HepG2 (cell line): ENCODE measurements around the gene ING5. TPM values are rescaled to one million over a fixed set of nuclear protein-coding genes. Genes with fewer than 3 reads are reported as not detected.

ENCODE experiments used
- HOXA5 ChIP-seq: sonication (generic); formaldehyde crosslinking; IDR thresholded peaks from 2 replicates; pipeline ENCODE4 v1.4.0; 2020; ENCODE audit warnings: missing genetic modification reagents
- KDM3A ChIP-seq: IDR thresholded peaks from 2 replicates; pipeline ENCODE4 v1.6.1; 2018; ENCODE audit warnings: low read depth, missing compliant biosample characterization
- MAFG ChIP-seq: sonication (generic); formaldehyde crosslinking; IDR thresholded peaks from 2 replicates; pipeline ENCODE4 v1.5.1; 2020; ENCODE audit warnings: mild to moderate bottlenecking, missing genetic modification reagents
- MATR3 ChIP-seq: sonication (generic); formaldehyde crosslinking; IDR thresholded peaks from 2 replicates; pipeline ENCODE4 v1.4.0; 2020; ENCODE audit warnings: missing genetic modification reagents
- SALL2 ChIP-seq: sonication (generic); formaldehyde crosslinking; IDR thresholded peaks from 2 replicates; pipeline ENCODE4 v1.8.1; 2023; ENCODE audit warnings: mild to moderate bottlenecking, missing genetic modification reagents, inconsistent platforms
- SMAD9 ChIP-seq: sonication (generic); formaldehyde crosslinking; IDR thresholded peaks from 2 replicates; pipeline ENCODE4 v1.5.1; 2020; ENCODE audit warnings: mild to moderate bottlenecking, missing genetic modification reagents
- TCF7 ChIP-seq: sonication (generic); IDR thresholded peaks from 2 replicates; pipeline ENCODE4 v1.6.1; 2016; ENCODE audit warnings: antibody characterized with exemption, low read depth
- ZBTB3 ChIP-seq: sonication (generic); formaldehyde crosslinking; IDR thresholded peaks from 2 replicates; pipeline ENCODE4 v1.4.0; 2020; ENCODE audit warnings: low read depth, mild to moderate bottlenecking, moderate library complexity, missing genetic modification reagents, borderline replicate concordance
- ZNF3 ChIP-seq: IDR thresholded peaks from 2 replicates; pipeline ENCODE4 v1.7.0; 2017; ENCODE audit warnings: inconsistent platforms
- ZNF510 ChIP-seq: sonication (generic); formaldehyde crosslinking; IDR thresholded peaks from 2 replicates; pipeline ENCODE4 v1.4.0; 2020; ENCODE audit warnings: low read depth, mild to moderate bottlenecking, missing genetic modification reagents
- ZNF607 ChIP-seq: sonication (generic); formaldehyde crosslinking; IDR thresholded peaks from 2 replicates; pipeline ENCODE4 v1.5.1; 2020; ENCODE audit warnings: missing genetic modification reagents, mild to moderate bottlenecking, borderline replicate concordance
- ZNF775 ChIP-seq: sonication (generic); formaldehyde crosslinking; IDR thresholded peaks from 2 replicates; pipeline ENCODE4 v1.4.0; 2020; ENCODE audit warnings: missing genetic modification reagents, mild to moderate bottlenecking, moderate library complexity, borderline replicate concordance
- ZNF839 ChIP-seq: sonication (generic); formaldehyde crosslinking; IDR thresholded peaks from 2 replicates; pipeline ENCODE4 v1.4.0; 2020; ENCODE audit warnings: missing genetic modification reagents, mild to moderate bottlenecking, borderline replicate concordance
- polyA plus RNA-seq, 8 experiments: library from polyadenylated mRNA; depleted of rRNA in 3 of 8; stranded (reverse) in 7 of 8; unstranded in 1 of 8; fragments of >200 nt; fragmentation: Illumina TruSeq in 4 of 8; extraction: Trizol in 4 of 8; gene quantifications; 2 replicates each; pipeline versions ENCODE4 v1.2.1 to v1.2.3, GENCODE V29; 2011 to 2016; ENCODE audit warnings: low read depth in 4 of 8, missing spikeins in 1 of 8, mixed read lengths in 1 of 8; ENCODE audit not compliant: insufficient read depth in 1 of 8
- total RNA-seq, 5 experiments: library from RNA; depleted of rRNA; stranded (reverse); fragments of >200 nt; fragmentation: Illumina TruSeq; extraction: Trizol; gene quantifications; 2 replicates each; pipeline ENCODE4 v1.2.3, GENCODE V29; 2016; ENCODE audit warnings: low read depth in 1 of 5
- TF ChIP-seq, protein P1 (sequence below), 2 experiments: sonication (generic) in 1 of 2; formaldehyde crosslinking in 1 of 2; IDR thresholded peaks; 2 replicates each; pipeline versions ENCODE4 v1.4.0 to v1.6.1; 2018 to 2020; ENCODE audit warnings: missing genetic modification reagents in 2 of 2, borderline replicate concordance in 1 of 2, low read depth in 1 of 2, mild to moderate bottlenecking in 1 of 2, missing biosample characterization in 1 of 2
- TF ChIP-seq, protein P2 (sequence below): sonication (generic); formaldehyde crosslinking; IDR thresholded peaks from 2 replicates; pipeline ENCODE4 v1.8.0; 2022; ENCODE audit warnings: mild to moderate bottlenecking, missing genetic modification reagents, moderate library complexity
- TF ChIP-seq, protein P3 (sequence below): sonication (generic); formaldehyde crosslinking; IDR thresholded peaks from 2 replicates; pipeline ENCODE4 v1.5.0; 2020; ENCODE audit warnings: missing genetic modification reagents
- TF ChIP-seq, protein P4 (sequence below): sonication (generic); formaldehyde crosslinking; IDR thresholded peaks from 2 replicates; pipeline ENCODE4 v1.5.1; 2020; ENCODE audit warnings: missing genetic modification reagents, mild to moderate bottlenecking, borderline replicate concordance
- TF ChIP-seq, protein P5 (sequence below): IDR thresholded peaks from 2 replicates; pipeline ENCODE4 v1.6.1; 2012; ENCODE audit warnings: inconsistent platforms
- TF ChIP-seq, protein P6 (sequence below): sonication (generic); formaldehyde crosslinking; IDR thresholded peaks from 2 replicates; pipeline ENCODE4 v1.4.0; 2020; ENCODE audit warnings: mild to moderate bottlenecking, missing genetic modification reagents
- TF ChIP-seq, protein P7 (sequence below): sonication (generic); formaldehyde crosslinking; IDR thresholded peaks from 2 replicates; pipeline ENCODE4 v1.5.0; 2020; ENCODE audit warnings: missing genetic modification reagents, mild to moderate bottlenecking, borderline replicate concordance

The ING5 gene
- total and polyA plus RNA-seq, 2 of the 13 experiments (the other 11 are each of a cell fraction or from before 2014, with no cell fraction given), result 61.9 to 71.9 TPM

DNA sequence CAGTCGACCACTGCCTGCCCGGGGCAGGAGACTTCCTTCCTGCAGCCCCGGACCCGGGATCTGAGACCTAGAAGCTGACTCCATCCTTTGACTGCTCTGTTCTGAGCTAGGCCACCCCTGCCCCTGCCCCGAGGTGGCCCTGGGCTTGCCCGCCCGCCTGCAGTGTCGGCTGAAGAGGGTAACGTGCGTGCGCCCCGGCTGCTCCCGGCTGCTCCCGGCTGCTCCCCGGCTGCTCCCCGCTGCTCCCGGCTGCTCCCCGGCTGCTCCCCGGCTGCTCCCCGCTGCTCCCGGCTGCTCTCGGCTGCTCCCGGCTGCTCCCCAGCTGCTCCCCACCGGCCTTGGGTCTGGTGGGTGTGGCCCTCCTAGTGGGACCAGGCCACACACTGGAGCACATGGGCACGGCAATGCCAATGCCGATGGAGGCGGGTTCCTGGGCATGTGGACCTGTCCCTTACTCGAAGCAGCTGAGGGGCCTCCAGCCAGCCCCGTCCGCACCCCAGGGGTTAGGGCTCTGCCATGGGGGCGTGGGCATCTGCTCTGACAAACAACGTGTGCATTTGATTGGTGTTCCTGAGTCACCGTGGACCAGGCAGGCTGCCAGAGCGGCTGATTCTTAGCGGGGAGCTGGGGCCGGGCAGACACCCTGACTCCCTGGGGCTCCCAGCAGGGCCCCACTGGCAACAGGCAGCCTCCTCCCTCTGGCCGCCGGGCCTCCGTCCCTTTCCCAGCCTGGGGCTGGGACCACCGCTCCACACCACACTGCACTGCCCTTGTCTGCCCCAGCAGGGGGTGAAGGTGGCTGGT, 72.8 kb downstream of the ING5 start (continued):
- TF ChIP-seq, protein P1, sequence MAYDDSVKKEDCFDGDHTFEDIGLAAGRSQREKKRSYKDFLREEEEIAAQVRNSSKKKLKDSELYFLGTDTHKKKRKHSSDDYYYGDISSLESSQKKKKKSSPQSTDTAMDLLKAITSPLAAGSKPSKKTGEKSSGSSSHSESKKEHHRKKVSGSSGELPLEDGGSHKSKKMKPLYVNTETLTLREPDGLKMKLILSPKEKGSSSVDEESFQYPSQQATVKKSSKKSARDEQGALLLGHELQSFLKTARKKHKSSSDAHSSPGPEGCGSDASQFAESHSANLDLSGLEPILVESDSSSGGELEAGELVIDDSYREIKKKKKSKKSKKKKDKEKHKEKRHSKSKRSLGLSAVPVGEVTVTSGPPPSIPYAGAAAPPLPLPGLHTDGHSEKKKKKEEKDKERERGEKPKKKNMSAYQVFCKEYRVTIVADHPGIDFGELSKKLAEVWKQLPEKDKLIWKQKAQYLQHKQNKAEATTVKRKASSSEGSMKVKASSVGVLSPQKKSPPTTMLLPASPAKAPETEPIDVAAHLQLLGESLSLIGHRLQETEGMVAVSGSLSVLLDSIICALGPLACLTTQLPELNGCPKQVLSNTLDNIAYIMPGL (CRISPR knock-in tag; IDR thresholded peaks at IDR 0.05; ENCODE audit: borderline replicate concordance in 1 of 2, low read depth in 1 of 2), result peak; percentile 35 to 46; a peak in 3 of 4 replicates
- TF ChIP-seq ZNF607 (CRISPR knock-in tag) (peak; percentile 79; the same call in 1 of the 2 replicates), ZNF510 (CRISPR knock-in tag) (no peak; the same call in 1 of the 2 replicates), SMAD9 (CRISPR knock-in tag) (no peak), MATR3 (no peak), KDM3A (peak; percentile 38; the same call in 1 of the 2 replicates), MAFG (CRISPR knock-in tag) (0 out of 2 replicates have a peak, but pooled peaks have one; percentile 33), TCF7 (no peak), ZNF839 (CRISPR knock-in tag) (no peak), HOXA5 (CRISPR knock-in tag) (0 out of 2 replicates have a peak, but pooled peaks have one; percentile 10), ZNF3 (CRISPR knock-in tag) (no peak), SALL2 (CRISPR knock-in tag) (peak; percentile 60), ZNF775 (peak; percentile 71; the same call in 1 of the 2 replicates), ZBTB3 (CRISPR knock-in tag) (no peak)
- TF ChIP-seq, protein P2, sequence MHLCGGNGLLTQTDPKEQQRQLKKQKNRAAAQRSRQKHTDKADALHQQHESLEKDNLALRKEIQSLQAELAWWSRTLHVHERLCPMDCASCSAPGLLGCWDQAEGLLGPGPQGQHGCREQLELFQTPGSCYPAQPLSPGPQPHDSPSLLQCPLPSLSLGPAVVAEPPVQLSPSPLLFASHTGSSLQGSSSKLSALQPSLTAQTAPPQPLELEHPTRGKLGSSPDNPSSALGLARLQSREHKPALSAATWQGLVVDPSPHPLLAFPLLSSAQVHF (CRISPR knock-in tag), result peak; percentile 57; the same call in 1 of the 2 replicates
- TF ChIP-seq, protein P3, sequence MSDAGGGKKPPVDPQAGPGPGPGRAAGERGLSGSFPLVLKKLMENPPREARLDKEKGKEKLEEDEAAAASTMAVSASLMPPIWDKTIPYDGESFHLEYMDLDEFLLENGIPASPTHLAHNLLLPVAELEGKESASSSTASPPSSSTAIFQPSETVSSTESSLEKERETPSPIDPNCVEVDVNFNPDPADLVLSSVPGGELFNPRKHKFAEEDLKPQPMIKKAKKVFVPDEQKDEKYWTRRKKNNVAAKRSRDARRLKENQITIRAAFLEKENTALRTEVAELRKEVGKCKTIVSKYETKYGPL, result no peak
- TF ChIP-seq, protein P4, sequence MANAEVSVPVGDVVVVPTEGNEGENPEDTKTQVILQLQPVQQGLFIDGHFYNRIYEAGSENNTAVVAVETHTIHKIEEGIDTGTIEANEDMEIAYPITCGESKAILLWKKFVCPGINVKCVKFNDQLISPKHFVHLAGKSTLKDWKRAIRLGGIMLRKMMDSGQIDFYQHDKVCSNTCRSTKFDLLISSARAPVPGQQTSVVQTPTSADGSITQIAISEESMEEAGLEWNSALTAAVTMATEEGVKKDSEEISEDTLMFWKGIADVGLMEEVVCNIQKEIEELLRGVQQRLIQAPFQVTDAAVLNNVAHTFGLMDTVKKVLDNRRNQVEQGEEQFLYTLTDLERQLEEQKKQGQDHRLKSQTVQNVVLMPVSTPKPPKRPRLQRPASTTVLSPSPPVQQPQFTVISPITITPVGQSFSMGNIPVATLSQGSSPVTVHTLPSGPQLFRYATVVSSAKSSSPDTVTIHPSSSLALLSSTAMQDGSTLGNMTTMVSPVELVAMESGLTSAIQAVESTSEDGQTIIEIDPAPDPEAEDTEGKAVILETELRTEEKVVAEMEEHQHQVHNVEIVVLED (CRISPR knock-in tag), result peak; percentile 18; the same call in 1 of the 2 replicates
- TF ChIP-seq, protein P5, sequence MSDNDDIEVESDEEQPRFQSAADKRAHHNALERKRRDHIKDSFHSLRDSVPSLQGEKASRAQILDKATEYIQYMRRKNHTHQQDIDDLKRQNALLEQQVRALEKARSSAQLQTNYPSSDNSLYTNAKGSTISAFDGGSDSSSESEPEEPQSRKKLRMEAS, result peak; percentile 75
- TF ChIP-seq, protein P6, sequence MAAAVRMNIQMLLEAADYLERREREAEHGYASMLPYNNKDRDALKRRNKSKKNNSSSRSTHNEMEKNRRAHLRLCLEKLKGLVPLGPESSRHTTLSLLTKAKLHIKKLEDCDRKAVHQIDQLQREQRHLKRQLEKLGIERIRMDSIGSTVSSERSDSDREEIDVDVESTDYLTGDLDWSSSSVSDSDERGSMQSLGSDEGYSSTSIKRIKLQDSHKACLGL (CRISPR knock-in tag), result 0 out of 2 replicates have a peak, but pooled peaks have one; percentile 15
- TF ChIP-seq, protein P7, sequence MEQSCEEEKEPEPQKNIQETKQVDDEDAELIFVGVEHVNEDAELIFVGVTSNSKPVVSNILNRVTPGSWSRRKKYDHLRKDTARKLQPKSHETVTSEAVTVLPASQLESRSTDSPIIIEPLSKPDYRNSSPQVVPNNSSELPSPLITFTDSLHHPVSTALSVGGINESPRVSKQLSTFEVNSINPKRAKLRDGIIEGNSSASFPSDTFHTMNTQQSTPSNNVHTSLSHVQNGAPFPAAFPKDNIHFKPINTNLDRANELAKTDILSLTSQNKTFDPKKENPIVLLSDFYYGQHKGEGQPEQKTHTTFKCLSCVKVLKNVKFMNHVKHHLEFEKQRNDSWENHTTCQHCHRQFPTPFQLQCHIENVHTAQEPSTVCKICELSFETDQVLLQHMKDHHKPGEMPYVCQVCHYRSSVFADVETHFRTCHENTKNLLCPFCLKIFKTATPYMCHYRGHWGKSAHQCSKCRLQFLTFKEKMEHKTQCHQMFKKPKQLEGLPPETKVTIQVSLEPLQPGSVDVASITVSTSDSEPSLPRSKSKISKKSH, result no peak
